CD8-positive, alpha-beta memory T cell (primary cell): ENCODE data around the gene LOXHD1. TPM values are rescaled to one million over a fixed set of nuclear protein-coding genes. Genes with fewer than 3 reads are reported as not detected.
A peak's percentile ranks its signal among the peaks of the same experiment; 100 is the strongest.

Experiments
- CTCF ChIA-PET: fragments of 350-600 bp; sonication (Branson Sonifier 250); formaldehyde crosslinking; loops from one replicate; lab custom pipeline; 2021; ENCODE audit warnings: antibody characterized with exemption; lab: Charles Lee
- POLR2A ChIA-PET: fragments of 350-600 bp; sonication (Branson Sonifier 250); formaldehyde crosslinking; loops from one replicate; lab custom pipeline; 2021; ENCODE audit warnings: antibody characterized with exemption; lab: Charles Lee
- DNase-seq, 5 donors: peaks; one replicate each; pipeline versions ENCODE4 v3.0.0 to v3.0.0-alpha.2; 2020 to 2022; ENCODE audit warnings: mixed read lengths in 1 of 5
- H3K27ac ChIP-seq: one replicate; pipeline ENCODE4 v1.7.0; 2013; ENCODE audit warnings: low read depth, mild to moderate bottlenecking, low read length, moderate library complexity
- H3K27me3 ChIP-seq: 2 replicates; pipeline ENCODE4 v1.7.0; 2013; ENCODE audit warnings: low read length, mild to moderate bottlenecking; ENCODE audit not compliant: insufficient read depth, poor library complexity, severe bottlenecking
- H3K36me3 ChIP-seq: 2 replicates; pipeline ENCODE4 v1.7.0; 2013; ENCODE audit warnings: mild to moderate bottlenecking, low read length, moderate library complexity; ENCODE audit not compliant: insufficient read depth
- H3K4me1 ChIP-seq: 2 replicates; pipeline ENCODE4 v1.7.0; 2013; ENCODE audit warnings: mild to moderate bottlenecking, low read length, moderate library complexity; ENCODE audit not compliant: insufficient read depth
- H3K4me3 ChIP-seq: 2 replicates; pipeline ENCODE4 v1.7.0; 2013; ENCODE audit warnings: mild to moderate bottlenecking, low read length
- H3K9me3 ChIP-seq: 2 replicates; pipeline ENCODE4 v1.7.0; 2013; ENCODE audit warnings: mild to moderate bottlenecking, low read length
- H3K27ac Mint-ChIP-seq, 8 donors: one replicate each; pipeline ENCODE4 v1.8.0; 2020 to 2021; ENCODE audit warnings: mixed read lengths in 8 of 8, mild to moderate bottlenecking in 6 of 8, inconsistent platforms in 3 of 8, moderate library complexity in 3 of 8
- H3K27me3 Mint-ChIP-seq, 2 donors: one replicate each; pipeline ENCODE4 v1.8.0; 2020 to 2021; ENCODE audit warnings: mixed read lengths in 2 of 2, mild to moderate bottlenecking in 1 of 2, moderate library complexity in 1 of 2
- H3K36me3 Mint-ChIP-seq, 3 donors: one replicate each; pipeline ENCODE4 v1.8.0; 2020 to 2021; ENCODE audit warnings: mixed read lengths in 3 of 3, inconsistent platforms in 1 of 3, mild to moderate bottlenecking in 1 of 3
- H3K4me1 Mint-ChIP-seq, 3 donors: one replicate each; pipeline ENCODE4 v1.8.0; 2020 to 2021; ENCODE audit warnings: mixed read lengths in 3 of 3, inconsistent platforms in 1 of 3, mild to moderate bottlenecking in 1 of 3
- H3K4me3 Mint-ChIP-seq, 7 donors: one replicate each; pipeline ENCODE4 v1.8.0; 2020 to 2021; ENCODE audit warnings: mixed read lengths in 7 of 7, mild to moderate bottlenecking in 6 of 7, moderate library complexity in 4 of 7, inconsistent platforms in 2 of 7
- H3K9me3 Mint-ChIP-seq, 5 donors: one replicate each; pipeline ENCODE4 v1.8.0; 2020 to 2022; ENCODE audit warnings: mixed read lengths in 5 of 5, mild to moderate bottlenecking in 3 of 5, moderate library complexity in 2 of 5, inconsistent platforms in 1 of 5
- polyA plus RNA-seq: library from polyadenylated mRNA; unstranded; fragments of 300-500 nt; fragmentation: Illumina TruSeq; gene quantifications from one replicate; pipeline ENCODE4 v1.2.3, GENCODE V29; 2021
- total RNA-seq, 2 experiments: library from RNA; stranded (reverse); gene quantifications; one replicate each; pipeline ENCODE4 v1.2.3, GENCODE V29; 2021

LOXHD1 gene
- total and polyA plus RNA-seq, 3 experiments from 2014 or later = not detected

DNA sequence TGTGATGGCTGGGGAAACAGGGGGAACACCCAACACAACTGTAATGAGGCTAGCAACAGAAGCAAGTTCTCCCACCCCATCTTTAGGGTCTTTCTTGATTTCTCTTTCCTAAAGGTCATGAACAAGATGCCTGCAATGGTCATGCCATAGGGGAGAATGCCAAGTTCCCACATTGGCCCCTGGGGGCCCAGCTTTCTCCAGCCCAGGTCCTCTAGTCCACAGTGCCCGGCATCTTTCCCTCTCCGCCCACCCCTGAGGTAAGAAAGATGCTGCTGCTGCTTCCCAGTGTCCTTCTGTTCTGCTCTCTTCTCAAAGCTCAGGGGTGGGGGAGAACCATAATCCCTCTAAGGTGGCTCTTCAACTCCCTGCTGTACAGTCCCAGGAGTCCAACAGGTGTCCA is 78.0 kb downstream of the LOXHD1 start:
- no peaks in the 10 kb centered on the region for H3K4me1 ChIP-seq
- H3K4me3 ChIP-seq = no peak overlapping the region
- Mint-ChIP-seq H3K9me3 (peaks cover 21 to 26% (median 24%) of the 10 kb centered on the region in 5 donors), H3K27me3 (peaks cover 16 to 36% of the 10 kb centered on the region in 2 donors), H3K36me3 (peaks cover 0 to 21% (median 1%) of the 10 kb centered on the region in 3 donors), H3K4me3 (no peak overlapping the region), H3K4me1 (no peaks in the 10 kb centered on the region), H3K27ac (no peak overlapping the region)
- H3K9me3 ChIP-seq = peaks cover 7% of the 10 kb centered on the region
- ChIA-PET POLR2A (no interaction called here), CTCF (no interaction called here)
- DNase-seq = no peak
- no peaks in the 10 kb centered on the region for H3K36me3 ChIP-seq
- no peak overlapping the region for H3K27ac ChIP-seq
- H3K27me3 ChIP-seq = no peaks in the 10 kb centered on the region

DNA sequence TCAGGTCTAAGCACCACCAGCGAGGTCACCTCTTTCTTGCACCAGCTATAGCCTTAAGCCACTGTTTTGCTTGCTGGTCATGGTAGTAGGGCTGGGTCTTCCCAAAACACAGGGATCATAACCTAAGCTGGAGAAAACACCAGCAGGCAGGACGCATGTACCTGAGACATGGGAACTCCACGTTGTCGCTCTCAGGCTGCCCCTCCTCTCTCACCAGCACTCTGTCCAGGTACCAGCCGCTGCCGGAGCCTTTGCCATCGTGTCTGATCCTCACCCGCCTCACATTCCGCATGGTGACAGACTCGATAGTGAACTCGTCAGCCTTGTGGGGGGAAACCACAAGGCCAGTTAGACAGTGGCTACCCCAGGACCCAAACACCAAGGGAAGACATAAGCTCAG is 79.5 kb downstream of the LOXHD1 start:
- Mint-ChIP-seq H3K4me1 (no peaks in the 10 kb centered on the region), H3K27me3 (peaks cover 17 to 36% of the 10 kb centered on the region in 2 donors), H3K27ac (no peak overlapping the region), H3K9me3 (peaks cover 21 to 24% (median 22%) of the 10 kb centered on the region in 5 donors), H3K4me3 (no peak overlapping the region), H3K36me3 (peaks cover 0 to 21% (median 1%) of the 10 kb centered on the region in 3 donors)
- POLR2A ChIA-PET = no interaction called here
- Histone ChIP-seq H3K9me3 (peaks cover 7% of the 10 kb centered on the region), H3K36me3 (no peaks in the 10 kb centered on the region), H3K27me3 (no peaks in the 10 kb centered on the region), H3K27ac (no peak overlapping the region), H3K4me3 (no peak overlapping the region), H3K4me1 (no peaks in the 10 kb centered on the region)
- DNase-seq = no peak
- CTCF ChIA-PET = no interaction called here

DNA sequence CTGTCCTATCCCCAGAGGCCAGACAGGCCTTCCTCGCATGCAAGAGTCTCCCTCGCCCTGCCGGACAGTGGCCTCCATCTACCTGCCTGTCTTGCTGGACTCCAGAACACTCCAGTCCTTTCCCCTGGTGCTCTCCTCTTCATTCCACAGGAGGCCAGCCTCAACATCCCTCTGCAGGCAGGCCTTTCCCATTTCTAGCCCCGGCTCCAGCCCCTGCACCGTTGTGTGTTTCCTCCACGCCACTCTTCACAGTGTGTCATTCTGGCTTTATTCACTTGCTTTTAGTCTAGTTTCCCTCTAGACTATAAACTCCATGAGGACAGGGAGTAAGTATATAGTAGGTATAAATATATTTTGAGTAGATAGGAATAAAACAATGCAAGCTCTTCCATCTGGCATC is 81.2 kb downstream of the LOXHD1 start:
- no peak overlapping the region for H3K27ac Mint-ChIP-seq
- POLR2A ChIA-PET = no interaction called here

DNA sequence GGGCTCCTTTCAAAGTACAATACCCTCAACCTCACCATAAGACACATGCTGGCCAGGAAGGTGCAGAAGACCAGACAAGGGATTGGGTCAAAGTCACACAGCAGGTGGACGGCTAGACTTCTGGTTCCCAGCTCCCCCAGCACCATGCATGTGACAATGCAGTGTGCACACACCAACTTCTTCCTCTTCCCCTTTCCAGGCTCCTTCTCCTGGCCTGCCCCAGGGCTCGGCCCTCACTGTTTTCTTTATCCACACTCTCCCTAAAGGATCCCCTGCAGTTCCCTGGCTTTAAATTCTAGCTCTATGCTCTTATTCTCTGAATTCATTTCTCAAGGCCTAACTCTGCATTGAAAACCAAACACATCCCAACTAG is 82.3 kb downstream of the LOXHD1 start:
- CTCF ChIA-PET = no interaction called here
- H3K36me3 Mint-ChIP-seq = peaks cover 0 to 6% (median under 1%) of the 10 kb centered on the region in 3 donors

More for the DNA sequence above, 81.2 kb downstream of the LOXHD1 start:
- Histone ChIP-seq H3K27ac (no peak overlapping the region), H3K36me3 (no peaks in the 10 kb centered on the region), H3K4me3 (no peak overlapping the region), H3K4me1 (no peaks in the 10 kb centered on the region), H3K27me3 (no peaks in the 10 kb centered on the region), H3K9me3 (no peaks in the 10 kb centered on the region)
- DNase-seq = no peak
- CTCF ChIA-PET = no interaction called here
- peaks cover 0 to 16% (median 1%) of the 10 kb centered on the region in 3 donors for H3K36me3 Mint-ChIP-seq
- no peak overlapping the region for H3K4me3 Mint-ChIP-seq
- no peaks in the 10 kb centered on the region for H3K4me1 Mint-ChIP-seq
- H3K9me3 Mint-ChIP-seq = peaks cover 7 to 14% (median 11%) of the 10 kb centered on the region in 5 donors
- H3K27me3 Mint-ChIP-seq = peaks cover 17 to 32% of the 10 kb centered on the region in 2 donors

DNA sequence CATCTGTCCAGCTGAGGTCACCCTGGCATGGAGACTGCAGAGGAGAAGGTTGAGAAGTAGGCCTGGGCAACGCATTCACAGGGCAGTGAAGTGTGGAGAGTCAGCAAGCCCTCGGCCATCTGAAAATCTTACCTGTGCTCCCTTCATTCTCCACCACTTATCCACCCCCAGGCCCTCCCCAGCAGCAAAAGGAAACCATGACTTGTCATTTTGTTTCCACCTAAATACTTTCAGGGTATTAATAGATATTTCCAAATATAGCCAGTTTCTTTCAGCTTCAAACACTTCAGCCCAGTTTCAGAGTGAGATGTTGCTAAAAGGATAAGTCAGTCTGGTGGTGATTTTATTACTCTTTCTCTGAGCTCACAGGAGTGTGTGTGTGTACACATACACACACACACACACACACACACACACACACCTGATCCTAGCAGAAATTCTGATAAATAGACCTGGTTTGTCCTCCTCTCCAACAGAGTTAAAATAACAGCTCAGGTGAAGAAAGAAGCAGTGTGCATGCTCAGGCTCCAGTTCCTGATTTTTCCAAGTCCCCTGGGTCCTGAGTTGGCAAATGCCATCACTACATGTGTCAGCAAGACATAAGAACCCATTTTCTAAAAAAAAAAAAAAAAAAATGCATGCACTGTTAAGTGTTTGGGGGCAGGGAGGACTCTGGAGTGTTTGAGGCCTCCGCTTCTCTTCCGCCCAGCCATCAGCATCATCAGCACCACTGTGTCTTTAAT is 82.8 kb downstream of the LOXHD1 start:
- peaks cover 0 to 4% (median 0%) of the 10 kb centered on the region in 3 donors for H3K36me3 Mint-ChIP-seq
- H3K27me3 Mint-ChIP-seq = peaks cover 12 to 18% of the 10 kb centered on the region in 2 donors
- no peak overlapping the region for H3K27ac Mint-ChIP-seq
- no peak for DNase-seq
- no peak overlapping the region for H3K27ac ChIP-seq
- no peaks in the 10 kb centered on the region for H3K4me1 Mint-ChIP-seq
- POLR2A ChIA-PET = no interaction called here
- H3K36me3 ChIP-seq = no peaks in the 10 kb centered on the region
- no peaks in the 10 kb centered on the region for H3K9me3 ChIP-seq
- H3K9me3 Mint-ChIP-seq = peaks cover 0 to 4% (median 2%) of the 10 kb centered on the region in 5 donors
- H3K4me3 ChIP-seq = no peak overlapping the region
- no peaks in the 10 kb centered on the region for H3K4me1 ChIP-seq
- CTCF ChIA-PET = no interaction called here
- no peak overlapping the region for H3K4me3 Mint-ChIP-seq
- H3K27me3 ChIP-seq = no peaks in the 10 kb centered on the region

More for the DNA sequence above, 82.3 kb downstream of the LOXHD1 start:
- Histone ChIP-seq H3K9me3 (no peaks in the 10 kb centered on the region), H3K4me1 (no peaks in the 10 kb centered on the region), H3K27ac (no peak overlapping the region), H3K27me3 (no peaks in the 10 kb centered on the region), H3K36me3 (no peaks in the 10 kb centered on the region), H3K4me3 (no peak overlapping the region)
- Mint-ChIP-seq H3K4me3 (no peak overlapping the region), H3K9me3 (peaks cover 0 to 6% (median 3%) of the 10 kb centered on the region in 5 donors), H3K27me3 (peaks cover 17 to 22% of the 10 kb centered on the region in 2 donors), H3K27ac (peak overlapping the region in 1 of 8 donors; percentile 28), H3K4me1 (no peaks in the 10 kb centered on the region)
- POLR2A ChIA-PET = no interaction called here
- no peak for DNase-seq

DNA sequence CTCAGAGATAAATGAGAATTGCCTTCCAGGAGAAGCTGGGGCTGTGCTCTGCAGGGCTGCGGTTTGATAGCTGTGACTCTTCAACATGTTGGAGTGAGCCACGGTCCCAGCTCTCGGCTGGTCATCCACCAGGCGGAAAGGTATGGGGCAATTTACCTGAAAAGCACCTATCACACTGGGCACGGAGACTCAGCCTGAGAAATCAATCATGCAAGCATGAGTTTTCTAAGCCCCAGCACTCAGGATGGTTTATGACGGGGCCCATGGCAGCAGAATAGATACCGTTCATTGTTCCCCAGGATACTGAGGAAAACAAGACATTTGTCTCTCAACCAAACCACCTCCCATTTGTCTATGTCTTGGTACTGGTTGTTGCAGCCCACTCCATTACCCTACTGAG is 83.9 kb downstream of the LOXHD1 start:
- ChIA-PET POLR2A (no interaction called here), CTCF (no interaction called here)
- H3K9me3 ChIP-seq = no peaks in the 10 kb centered on the region
- no peaks in the 10 kb centered on the region for H3K36me3 ChIP-seq
- Mint-ChIP-seq H3K27me3 (peaks cover 8 to 9% of the 10 kb centered on the region in 2 donors), H3K36me3 (peaks cover 0 to 4% (median 0%) of the 10 kb centered on the region in 3 donors), H3K27ac (no peak overlapping the region), H3K4me1 (no peaks in the 10 kb centered on the region), H3K4me3 (no peak overlapping the region), H3K9me3 (peaks cover 0 to 3% (median 1%) of the 10 kb centered on the region in 5 donors)
- H3K4me1 ChIP-seq = no peaks in the 10 kb centered on the region
- no peak for DNase-seq
- no peak overlapping the region for H3K27ac ChIP-seq
- H3K4me3 ChIP-seq = no peak overlapping the region
- H3K27me3 ChIP-seq = no peaks in the 10 kb centered on the region

DNA sequence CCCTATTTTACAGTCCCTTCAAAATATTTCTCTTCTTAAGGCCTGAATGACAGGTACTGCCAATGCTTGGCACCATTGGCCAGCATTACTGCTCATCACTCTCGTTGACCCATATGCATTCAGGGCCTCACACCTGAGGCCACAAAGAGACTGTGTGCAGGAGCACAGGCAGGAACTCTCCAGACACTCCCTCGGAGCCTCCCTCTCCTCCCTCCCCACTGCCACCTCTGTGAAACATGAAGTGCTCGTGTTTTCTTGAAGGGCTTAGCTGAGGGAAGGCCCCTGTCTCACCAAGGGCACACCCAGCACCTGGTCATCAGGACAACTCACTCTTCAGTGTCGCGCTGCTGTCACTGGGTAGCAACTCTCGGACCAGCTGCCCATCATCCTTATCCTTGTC is 85.3 kb downstream of the LOXHD1 start:
- no peaks in the 10 kb centered on the region for H3K27me3 ChIP-seq
- H3K4me1 ChIP-seq = no peaks in the 10 kb centered on the region
- Mint-ChIP-seq H3K27ac (no peak overlapping the region), H3K9me3 (no peaks in the 10 kb centered on the region), H3K4me1 (no peaks in the 10 kb centered on the region), H3K27me3 (peaks cover 3 to 7% of the 10 kb centered on the region in 2 donors), H3K4me3 (no peak overlapping the region), H3K36me3 (peaks cover 0 to 4% (median 0%) of the 10 kb centered on the region in 3 donors)
- no peak for DNase-seq
- ChIA-PET CTCF (no interaction called here), POLR2A (no interaction called here)
- no peak overlapping the region for H3K4me3 ChIP-seq
- H3K27ac ChIP-seq = no peak overlapping the region
- H3K36me3 ChIP-seq = no peaks in the 10 kb centered on the region
- no peaks in the 10 kb centered on the region for H3K9me3 ChIP-seq

DNA sequence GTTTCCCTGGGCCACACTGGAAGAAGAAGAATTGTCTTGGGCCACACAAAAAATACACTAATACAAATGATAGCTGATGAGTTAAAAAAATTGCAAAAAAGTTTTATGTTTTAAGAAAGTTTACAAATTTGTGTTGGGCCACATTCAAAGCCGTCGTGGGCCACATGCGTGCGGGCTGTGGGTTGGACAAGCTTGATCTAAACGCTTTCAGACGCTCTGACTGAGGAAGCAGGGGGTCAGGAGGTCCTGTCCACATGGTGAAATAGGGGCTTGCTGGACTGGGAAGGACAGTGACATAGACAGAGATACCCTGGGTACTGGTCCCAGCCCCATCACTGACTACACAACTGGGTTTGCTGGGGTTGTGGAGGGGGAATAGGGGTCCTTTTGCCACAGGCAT is 86.4 kb downstream of the LOXHD1 start:
- POLR2A ChIA-PET = no interaction called here
- Histone ChIP-seq H3K4me3 (no peak overlapping the region), H3K36me3 (no peaks in the 10 kb centered on the region), H3K4me1 (no peaks in the 10 kb centered on the region), H3K9me3 (no peaks in the 10 kb centered on the region), H3K27ac (no peak overlapping the region), H3K27me3 (no peaks in the 10 kb centered on the region)
- no peak for DNase-seq
- no peak overlapping the region for H3K27ac Mint-ChIP-seq
- H3K4me3 Mint-ChIP-seq = no peak overlapping the region
- peaks cover 6 to 7% of the 10 kb centered on the region in 2 donors for H3K27me3 Mint-ChIP-seq
- CTCF ChIA-PET = no interaction called here
- no peaks in the 10 kb centered on the region for H3K9me3 Mint-ChIP-seq
- H3K4me1 Mint-ChIP-seq = no peaks in the 10 kb centered on the region
- H3K36me3 Mint-ChIP-seq = no peaks in the 10 kb centered on the region
